ENCODE measurements around the gene CDK17. TPM values are rescaled to one million over a fixed set of nuclear protein-coding genes. Genes with fewer than 3 reads are reported as not detected.

CDK17 gene
- total and polyA plus RNA-seq, 2 donors (not counting 1 experiment from before 2014, with no cell fraction given), result 15.6 to 87.8 TPM

DNA sequence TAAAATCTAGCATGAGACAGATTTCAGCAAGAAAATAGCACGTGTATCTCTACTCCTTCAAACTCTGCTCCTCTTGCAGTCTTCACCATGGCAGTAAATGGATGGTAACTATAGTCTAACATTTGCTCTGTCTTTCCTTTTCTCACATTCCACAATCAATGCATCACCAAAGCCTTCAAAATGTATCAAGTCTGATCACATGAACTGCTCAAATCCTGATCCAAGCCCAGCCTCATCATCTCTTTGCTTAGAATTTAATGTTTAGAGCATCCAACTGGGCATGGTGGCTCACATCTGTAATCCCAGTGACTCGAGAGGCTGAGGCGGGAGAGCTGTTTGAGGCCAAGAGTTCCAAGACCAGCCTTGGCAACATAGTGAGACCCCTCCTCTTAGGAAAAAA, 45.9 kb downstream of the CDK17 start:
- H3K9me3 Mint-ChIP-seq (ENCODE audit: insufficient read depth), result no peaks in the 10 kb centered on the region
- no peaks in the 10 kb centered on the region for H3K27me3 ChIP-seq (replicated peaks in 1 of 4; ENCODE audit: control extremely low read depth in 1 of 4, control insufficient read depth in 3 of 4, insufficient read depth in 4 of 4, low read length in 3 of 4)
- peak overlapping the region; percentile 29 for H3K4me3 Mint-ChIP-seq
- ATAC-seq (ENCODE audit: low read depth) (no peak), DNase-seq (no peak)
- peak overlapping the region; percentile 12 for H3K27ac Mint-ChIP-seq
- H3K4me1 Mint-ChIP-seq, result peaks cover 67% of the 10 kb centered on the region
- H3K27ac ChIP-seq (ENCODE audit: low read length in 2 of 2), result peak overlapping the region in 1 of 2 donors; percentile 16
- peaks cover 90% of the 10 kb centered on the region for H3K79me2 ChIP-seq (ENCODE audit: control insufficient read depth, insufficient read depth, low read length)
- no peak overlapping the region for H3K4me2 ChIP-seq (replicated peaks; ENCODE audit: low read depth, low read length, poor library complexity, severe bottlenecking)
- H3K9me3 ChIP-seq (ENCODE audit: control extremely low read depth in 1 of 3, control insufficient read depth in 2 of 3, insufficient read depth in 1 of 3, low read length in 2 of 3), result no peaks in the 10 kb centered on the region
- CTCF ChIA-PET, result interaction anchor here (0.6 kb wide), 1 partner anchor 1648 kb away, joined by 3 read pairs; no protein-coding TSS in a partner anchor
- H3K36me3 ChIP-seq (replicated peaks in 1 of 2; ENCODE audit: control extremely low read depth in 1 of 2, control insufficient read depth in 1 of 2, extremely low read depth in 1 of 2, insufficient read depth in 2 of 2, low read length in 1 of 2), result no peaks in the 10 kb centered on the region
- H3K27me3 Mint-ChIP-seq, result no peaks in the 10 kb centered on the region
- peaks cover 72% of the 10 kb centered on the region for H4K20me1 ChIP-seq (ENCODE audit: control insufficient read depth, insufficient read depth, low read length, poor library complexity, severe bottlenecking)
- peaks cover 8 to 27% of the 10 kb centered on the region in 2 donors for H3K4me1 ChIP-seq (ENCODE audit: control insufficient read depth in 2 of 2, insufficient read depth in 2 of 2, low read length in 2 of 2)
- POLR2A ChIA-PET, result no interaction called here
- no peak overlapping the region for H3K4me3 ChIP-seq (ENCODE audit: control extremely low read depth in 1 of 5, extremely low read depth in 1 of 5, insufficient read depth in 1 of 5, low read depth in 2 of 5, low read length in 4 of 5)
- TF ChIP-seq, protein P1, sequence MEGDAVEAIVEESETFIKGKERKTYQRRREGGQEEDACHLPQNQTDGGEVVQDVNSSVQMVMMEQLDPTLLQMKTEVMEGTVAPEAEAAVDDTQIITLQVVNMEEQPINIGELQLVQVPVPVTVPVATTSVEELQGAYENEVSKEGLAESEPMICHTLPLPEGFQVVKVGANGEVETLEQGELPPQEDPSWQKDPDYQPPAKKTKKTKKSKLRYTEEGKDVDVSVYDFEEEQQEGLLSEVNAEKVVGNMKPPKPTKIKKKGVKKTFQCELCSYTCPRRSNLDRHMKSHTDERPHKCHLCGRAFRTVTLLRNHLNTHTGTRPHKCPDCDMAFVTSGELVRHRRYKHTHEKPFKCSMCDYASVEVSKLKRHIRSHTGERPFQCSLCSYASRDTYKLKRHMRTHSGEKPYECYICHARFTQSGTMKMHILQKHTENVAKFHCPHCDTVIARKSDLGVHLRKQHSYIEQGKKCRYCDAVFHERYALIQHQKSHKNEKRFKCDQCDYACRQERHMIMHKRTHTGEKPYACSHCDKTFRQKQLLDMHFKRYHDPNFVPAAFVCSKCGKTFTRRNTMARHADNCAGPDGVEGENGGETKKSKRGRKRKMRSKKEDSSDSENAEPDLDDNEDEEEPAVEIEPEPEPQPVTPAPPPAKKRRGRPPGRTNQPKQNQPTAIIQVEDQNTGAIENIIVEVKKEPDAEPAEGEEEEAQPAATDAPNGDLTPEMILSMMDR (IDR thresholded peaks at IDR 0.05), result no peak
- TF ChIP-seq EZH2 (IDR thresholded peaks at IDR 0.05; ENCODE audit: borderline replicate concordance, insufficient read depth, low read depth, low read length, poor library complexity, severe bottlenecking), result no peak
- no CpG with 5 or more reads among the region's 3 CpGs for WGBS (ENCODE audit: insufficient coverage)
- H3K9ac ChIP-seq (ENCODE audit: low read length), result no peak overlapping the region
- intact Hi-C loops (cut with micrococcal nuclease), result no loop called here
- H2AFZ ChIP-seq (ENCODE audit: insufficient read depth, low read depth, low read length, poor library complexity, severe bottlenecking), result no peak overlapping the region

DNA sequence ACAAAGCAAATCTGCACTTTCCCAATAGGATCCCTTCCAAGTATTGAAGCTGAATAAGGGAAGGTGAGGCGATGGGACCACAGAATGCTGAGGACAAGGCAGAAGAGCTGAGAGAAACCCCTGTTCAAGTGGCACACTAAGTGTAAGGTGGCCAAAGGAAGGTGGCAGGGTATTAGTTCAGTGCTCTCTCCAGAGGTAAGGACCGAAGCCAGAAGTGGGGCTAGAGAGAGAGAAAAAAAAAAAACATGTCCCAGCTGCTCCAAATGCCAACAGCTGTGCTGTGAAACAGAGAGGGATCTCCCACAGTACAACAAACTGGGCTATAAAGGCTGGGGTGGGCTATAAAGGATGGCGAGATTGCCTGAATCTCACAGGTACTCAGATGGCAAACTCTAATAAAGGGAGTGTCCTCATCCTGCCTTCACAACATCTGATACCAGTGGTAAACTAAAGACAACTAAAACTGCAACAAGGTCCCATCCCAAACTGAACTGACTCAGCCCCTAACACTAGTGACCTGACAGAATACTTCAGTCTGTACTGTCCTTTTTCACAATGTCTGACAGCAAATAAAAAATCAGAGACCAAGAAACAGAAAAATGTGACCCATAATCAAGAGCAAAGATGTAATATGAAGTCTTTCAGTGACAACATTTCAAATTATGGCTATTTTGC, 47.9 kb downstream of the CDK17 start:
- ChIA-PET CTCF (interaction anchor here (0.6 to 1.5 kb wide), 2 partner anchors 37 to 164 kb away, joined by 3 to 5 read pairs; no protein-coding TSS in a partner anchor), POLR2A (no interaction called here)
- TF ChIP-seq EZH2 (IDR thresholded peaks at IDR 0.05; ENCODE audit: borderline replicate concordance, insufficient read depth, low read depth, low read length, poor library complexity, severe bottlenecking), result no peak
- TF ChIP-seq, protein P1 (IDR thresholded peaks at IDR 0.05), result no peak
- no peaks in the 10 kb centered on the region for H3K9me3 ChIP-seq (ENCODE audit: control extremely low read depth in 1 of 3, control insufficient read depth in 2 of 3, insufficient read depth in 1 of 3, low read length in 2 of 3)
- H3K36me3 ChIP-seq (replicated peaks in 1 of 2; ENCODE audit: control extremely low read depth in 1 of 2, control insufficient read depth in 1 of 2, extremely low read depth in 1 of 2, insufficient read depth in 2 of 2, low read length in 1 of 2), result no peaks in the 10 kb centered on the region
- H3K27me3 ChIP-seq (replicated peaks in 1 of 4; ENCODE audit: control extremely low read depth in 1 of 4, control insufficient read depth in 3 of 4, insufficient read depth in 4 of 4, low read length in 3 of 4), result no peaks in the 10 kb centered on the region
- H3K9ac ChIP-seq (ENCODE audit: low read length), result no peak overlapping the region
- H3K27me3 Mint-ChIP-seq, result no peaks in the 10 kb centered on the region
- DNase-seq (no peak), ATAC-seq (ENCODE audit: low read depth) (no peak)
- peaks cover 94% of the 10 kb centered on the region for H3K79me2 ChIP-seq (ENCODE audit: control insufficient read depth, insufficient read depth, low read length)
- H3K27ac Mint-ChIP-seq, result no peak overlapping the region
- H3K9me3 Mint-ChIP-seq (ENCODE audit: insufficient read depth), result no peaks in the 10 kb centered on the region
- intact Hi-C loops (cut with micrococcal nuclease), result no loop called here
- WGBS (ENCODE audit: insufficient coverage), result 92% methylated on average over 2 of the region's 3 CpGs
- H4K20me1 ChIP-seq (ENCODE audit: control insufficient read depth, insufficient read depth, low read length, poor library complexity, severe bottlenecking), result peaks cover 63% of the 10 kb centered on the region
- no peak overlapping the region for H3K4me3 ChIP-seq (ENCODE audit: control extremely low read depth in 1 of 5, extremely low read depth in 1 of 5, insufficient read depth in 1 of 5, low read depth in 2 of 5, low read length in 4 of 5)
- H3K4me1 Mint-ChIP-seq, result peaks cover 69% of the 10 kb centered on the region
- H3K4me1 ChIP-seq (ENCODE audit: control insufficient read depth in 2 of 2, insufficient read depth in 2 of 2, low read length in 2 of 2), result peaks cover 11 to 33% of the 10 kb centered on the region in 2 donors
- H2AFZ ChIP-seq (ENCODE audit: insufficient read depth, low read depth, low read length, poor library complexity, severe bottlenecking), result no peak overlapping the region
- peak overlapping the region in 1 of 2 donors; percentile 64 for H3K27ac ChIP-seq (ENCODE audit: low read length in 2 of 2)
- no peak overlapping the region for H3K4me3 Mint-ChIP-seq
- peak overlapping the region; percentile 8 for H3K4me2 ChIP-seq (replicated peaks; ENCODE audit: low read depth, low read length, poor library complexity, severe bottlenecking)

Measured in B cell (primary cell).